Bronchial smooth muscle cell (primary cell): ENCODE data around the gene ARL10. TPM values are rescaled to one million over a fixed set of nuclear protein-coding genes. Genes with fewer than 3 reads are reported as not detected.

Experiments used
- total RNA-seq: library from RNA; depleted of rRNA; stranded (reverse); fragments of >200 nt; gene quantifications from 2 replicates; pipeline ENCODE4 v1.2.1, GENCODE V29; 2014

The ARL10 gene, protein sequence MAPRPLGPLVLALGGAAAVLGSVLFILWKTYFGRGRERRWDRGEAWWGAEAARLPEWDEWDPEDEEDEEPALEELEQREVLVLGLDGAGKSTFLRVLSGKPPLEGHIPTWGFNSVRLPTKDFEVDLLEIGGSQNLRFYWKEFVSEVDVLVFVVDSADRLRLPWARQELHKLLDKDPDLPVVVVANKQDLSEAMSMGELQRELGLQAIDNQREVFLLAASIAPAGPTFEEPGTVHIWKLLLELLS
- 7.6 and 11.3 TPM in 2 replicates for total RNA-seq

DNA sequence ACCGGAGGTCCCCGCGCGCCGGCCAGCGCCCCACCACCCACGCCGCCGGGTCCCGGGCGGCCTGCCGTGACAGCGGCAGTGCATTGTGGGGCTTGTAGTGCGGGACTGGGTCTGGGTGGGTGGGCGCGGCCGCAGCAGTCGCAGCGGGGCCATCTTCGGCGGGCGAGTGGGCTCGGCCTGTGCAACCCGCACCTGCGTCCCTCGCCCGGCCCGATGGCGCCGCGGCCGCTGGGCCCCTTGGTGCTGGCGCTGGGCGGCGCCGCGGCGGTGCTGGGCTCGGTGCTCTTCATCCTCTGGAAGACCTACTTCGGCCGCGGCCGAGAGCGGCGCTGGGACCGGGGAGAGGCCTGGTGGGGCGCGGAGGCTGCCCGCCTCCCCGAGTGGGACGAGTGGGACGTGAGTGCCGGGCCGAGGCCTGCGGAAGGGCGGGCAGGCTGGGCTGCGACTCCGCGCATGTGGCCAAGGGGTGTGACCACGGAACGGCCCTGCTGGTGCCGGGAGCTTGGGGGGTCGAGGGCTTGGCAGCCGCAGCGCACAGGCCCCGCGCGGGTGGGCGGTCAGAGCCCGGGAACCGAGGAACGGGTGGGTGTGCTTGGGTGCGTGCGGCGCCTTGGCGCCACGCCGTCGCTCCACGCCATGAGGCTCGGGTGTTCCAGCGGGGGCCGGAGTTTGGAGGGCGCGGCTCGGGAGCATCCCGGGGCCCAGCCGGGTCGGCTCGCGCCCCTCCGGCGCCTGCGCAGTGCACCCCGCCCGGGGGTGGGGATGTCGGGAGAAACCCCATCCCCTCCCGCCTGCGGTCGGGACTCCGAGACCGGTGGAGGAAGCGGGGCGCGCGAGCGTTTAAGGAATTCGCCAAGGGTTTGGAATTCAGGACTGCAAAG is at the start of gene ARL10:
ARL10 (plus strand) TSS at position 137 of the 881 bp plus-strand sequence; CDS start at position 214, 77 bp downstream.

DNA sequence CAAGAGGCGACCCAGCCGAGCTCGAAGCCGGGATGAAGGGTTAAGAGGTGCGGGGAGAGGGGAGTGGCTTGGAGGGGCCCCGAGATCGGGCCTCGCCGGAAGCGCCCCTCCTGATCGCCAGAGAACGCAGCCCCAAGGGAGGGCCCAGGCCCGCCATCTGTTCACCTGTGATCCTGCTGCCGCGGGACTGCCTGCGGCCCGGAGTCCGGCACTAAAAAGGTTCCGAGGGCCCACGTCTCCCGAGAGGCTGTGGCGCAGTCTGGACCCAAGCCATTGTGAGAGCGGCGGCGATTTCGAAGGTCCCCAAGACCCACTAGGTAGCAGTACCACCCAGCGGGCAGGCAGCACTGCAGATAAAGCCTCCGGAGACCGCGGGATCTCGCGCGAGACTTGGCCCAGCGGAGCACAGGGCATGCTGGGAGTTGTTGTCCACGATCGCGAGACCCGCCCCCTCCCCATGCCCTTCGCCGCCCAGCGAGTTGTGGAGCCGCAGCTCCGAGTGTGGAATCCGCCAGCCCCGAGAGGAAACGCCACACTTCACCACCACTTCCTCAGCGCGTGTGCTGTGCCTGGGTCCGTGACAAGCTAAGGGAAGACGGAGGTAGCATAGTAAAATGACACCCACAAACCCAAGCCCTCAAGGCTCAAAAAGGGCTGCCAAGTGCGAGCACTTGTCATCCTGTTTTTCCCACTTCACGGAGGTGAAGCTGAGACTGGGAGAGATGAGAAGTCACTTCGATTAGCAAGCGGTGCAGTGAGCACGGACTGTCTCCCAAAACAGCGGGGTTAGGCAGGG is 3.7 kb upstream of the ARL10 start, which contains the start of gene KIAA1191:
KIAA1191 (minus strand) TSS at position 328 of the 796 bp plus-strand sequence. CDS start 2,256 bp downstream, outside the sequence.

DNA sequence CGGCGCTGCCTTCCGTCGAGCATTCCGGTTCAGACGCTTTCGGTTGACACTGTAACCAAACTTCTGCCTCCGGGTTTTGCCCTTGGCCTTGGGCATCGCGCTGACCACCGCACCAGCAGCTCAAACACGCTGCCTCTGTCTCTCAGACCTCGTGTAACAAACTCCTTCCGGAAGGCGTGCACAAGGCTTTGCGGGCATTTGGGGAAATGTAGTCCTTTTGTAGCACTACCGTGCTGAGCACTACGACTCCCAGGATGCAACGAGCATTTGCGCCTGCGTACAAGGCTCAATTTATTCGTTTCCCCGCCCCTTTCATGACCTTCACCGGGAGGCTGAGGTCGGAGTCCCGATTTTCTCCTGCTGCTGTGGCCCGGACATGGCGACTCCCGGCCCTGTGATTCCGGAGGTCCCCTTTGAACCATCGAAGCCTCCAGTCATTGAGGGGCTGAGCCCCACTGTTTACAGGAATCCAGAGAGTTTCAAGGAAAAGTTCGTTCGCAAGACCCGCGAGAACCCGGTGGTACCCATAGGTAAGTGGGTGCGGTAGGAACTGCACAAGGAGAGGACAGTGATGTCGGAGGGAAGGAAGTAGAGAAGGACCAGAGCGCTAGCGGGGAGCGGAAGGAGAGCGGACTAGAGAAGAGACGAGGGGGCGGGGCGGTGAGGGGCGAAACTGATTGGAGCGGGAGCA is 23.3 kb downstream of the ARL10 start, which contains the start of the genes HIGD2A and NOP16:
HIGD2A (plus strand) TSS at position 308 of the 691 bp plus-strand sequence; CDS start at position 377, 69 bp downstream.
NOP16 (minus strand) TSS at position 155 of the 691 bp plus-strand sequence; CDS start at position 96, 59 bp downstream.

DNA sequence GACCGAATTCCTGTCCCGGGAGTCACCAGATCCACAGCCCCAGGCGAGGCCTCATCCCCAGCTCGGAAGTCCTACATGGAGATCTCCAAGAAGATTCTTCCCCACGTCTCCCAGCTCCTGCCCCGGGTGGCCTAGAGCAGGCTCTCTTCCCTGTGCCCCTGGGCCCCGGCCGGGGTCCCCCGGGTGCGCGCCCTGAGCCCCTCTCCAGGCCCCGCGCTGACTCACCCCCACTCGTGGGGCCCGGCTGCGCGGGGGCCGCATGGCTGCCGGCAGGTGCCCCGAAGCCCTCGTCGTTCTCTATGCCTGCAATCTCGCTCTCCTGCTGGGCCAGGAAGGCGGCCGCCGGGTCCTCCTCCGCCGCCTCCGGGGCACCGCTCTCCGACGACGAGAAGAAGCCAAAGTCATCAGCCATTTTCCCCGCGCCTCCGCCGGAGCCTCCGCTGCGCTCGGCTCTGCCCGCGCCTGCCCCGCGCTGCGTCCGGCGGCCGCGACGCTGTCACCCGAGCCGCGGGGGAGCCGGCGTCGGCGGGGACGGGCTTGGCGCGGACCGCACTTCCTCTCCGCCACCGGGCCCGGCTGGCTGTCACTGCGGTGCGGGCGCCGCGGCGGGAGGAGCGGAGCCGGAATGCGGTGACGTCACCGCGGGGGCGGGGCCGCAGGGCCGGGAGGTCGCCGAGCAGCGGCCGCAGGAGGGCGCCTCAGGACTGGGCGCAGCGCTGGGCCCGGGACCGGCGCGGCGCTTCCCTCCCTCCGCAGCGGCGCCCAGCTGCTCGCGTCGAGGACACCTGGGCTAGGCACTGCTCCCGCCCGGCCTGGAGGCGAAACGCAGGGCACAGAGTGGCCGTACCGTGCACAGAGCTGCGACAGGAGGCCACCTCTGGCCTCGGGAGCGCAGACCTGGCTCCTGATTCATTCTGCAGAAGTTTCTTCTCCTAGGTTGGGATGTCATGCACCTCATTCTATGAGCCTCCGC is 51.0 kb downstream of the ARL10 start, which contains the start of gene CLTB:
CLTB (minus strand) TSS at position 588 of the 973 bp plus-strand sequence; CDS start at position 412, 176 bp downstream.

Other genes with a start within 250 kb of the ARL10 start
- gene SIMC1, start 127.1 kb upstream of the ARL10 start, total RNA-seq = 1.6 and 1.7 TPM in 2 replicates
- 29.5 and 41.8 TPM in 2 replicates for gene KIAA1191, start 3.7 kb upstream of the ARL10 start, total RNA-seq
- 7.3 and 7.7 TPM in 2 replicates for gene NOP16, start 23.1 kb downstream of the ARL10 start, total RNA-seq
- gene HIGD2A, start 23.3 kb downstream of the ARL10 start, total RNA-seq = 23.8 and 29.9 TPM in 2 replicates
- 65.6 and 103 TPM in 2 replicates for gene CLTB, start 51.1 kb downstream of the ARL10 start, total RNA-seq
- gene FAF2, start 82.9 kb downstream of the ARL10 start, total RNA-seq = 33.7 and 34.3 TPM in 2 replicates
- gene RNF44, start 171.9 kb downstream of the ARL10 start, total RNA-seq = 2.1 and 2.5 TPM in 2 replicates
- gene CDHR2, start 183.9 kb downstream of the ARL10 start, total RNA-seq = 0.09 and 0.32 TPM in 2 replicates
- 1.8 and 3.2 TPM in 2 replicates for gene GPRIN1, start 244.7 kb downstream of the ARL10 start, total RNA-seq